ENCODE measurements around the gene KRT15. TPM values are rescaled to one million over a fixed set of nuclear protein-coding genes. Genes with fewer than 3 reads are reported as not detected.

Gene KRT15
- total and polyA plus RNA-seq, 9 of the 15 experiments (the other 6 are each of a cell fraction or from before 2014, with no cell fraction given): 0.28 to 4.4 (median 0.56) TPM

GRCh38 chr17:41496803-41497484, 21.7 kb downstream of the KRT15 start (continued):
- TF ChIP-seq, protein P1, sequence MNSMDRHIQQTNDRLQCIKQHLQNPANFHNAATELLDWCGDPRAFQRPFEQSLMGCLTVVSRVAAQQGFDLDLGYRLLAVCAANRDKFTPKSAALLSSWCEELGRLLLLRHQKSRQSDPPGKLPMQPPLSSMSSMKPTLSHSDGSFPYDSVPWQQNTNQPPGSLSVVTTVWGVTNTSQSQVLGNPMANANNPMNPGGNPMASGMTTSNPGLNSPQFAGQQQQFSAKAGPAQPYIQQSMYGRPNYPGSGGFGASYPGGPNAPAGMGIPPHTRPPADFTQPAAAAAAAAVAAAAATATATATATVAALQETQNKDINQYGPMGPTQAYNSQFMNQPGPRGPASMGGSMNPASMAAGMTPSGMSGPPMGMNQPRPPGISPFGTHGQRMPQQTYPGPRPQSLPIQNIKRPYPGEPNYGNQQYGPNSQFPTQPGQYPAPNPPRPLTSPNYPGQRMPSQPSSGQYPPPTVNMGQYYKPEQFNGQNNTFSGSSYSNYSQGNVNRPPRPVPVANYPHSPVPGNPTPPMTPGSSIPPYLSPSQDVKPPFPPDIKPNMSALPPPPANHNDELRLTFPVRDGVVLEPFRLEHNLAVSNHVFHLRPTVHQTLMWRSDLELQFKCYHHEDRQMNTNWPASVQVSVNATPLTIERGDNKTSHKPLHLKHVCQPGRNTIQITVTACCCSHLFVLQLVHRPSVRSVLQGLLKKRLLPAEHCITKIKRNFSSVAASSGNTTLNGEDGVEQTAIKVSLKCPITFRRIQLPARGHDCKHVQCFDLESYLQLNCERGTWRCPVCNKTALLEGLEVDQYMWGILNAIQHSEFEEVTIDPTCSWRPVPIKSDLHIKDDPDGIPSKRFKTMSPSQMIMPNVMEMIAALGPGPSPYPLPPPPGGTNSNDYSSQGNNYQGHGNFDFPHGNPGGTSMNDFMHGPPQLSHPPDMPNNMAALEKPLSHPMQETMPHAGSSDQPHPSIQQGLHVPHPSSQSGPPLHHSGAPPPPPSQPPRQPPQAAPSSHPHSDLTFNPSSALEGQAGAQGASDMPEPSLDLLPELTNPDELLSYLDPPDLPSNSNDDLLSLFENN (IDR thresholded peaks at IDR 0.05; ENCODE audit: low read depth in 2 of 2, low read length in 2 of 2): no peak
- TF ChIP-seq HMG20B (CRISPR knock-in tag; IDR thresholded peaks at IDR 0.05): no peak
- peak; percentile 54 for TF ChIP-seq PRDM10 (IDR thresholded peaks at IDR 0.05; ENCODE audit: partially characterized antibody)
- no peak for TF ChIP-seq SFPQ (IDR thresholded peaks at IDR 0.05; ENCODE audit: low read depth, low read length)
- TF ChIP-seq ZNF124 (CRISPR knock-in tag; IDR thresholded peaks at IDR 0.05): no peak
- no peak for TF ChIP-seq ZNF212 (CRISPR knock-in tag; IDR thresholded peaks at IDR 0.05)
- no peak for TF ChIP-seq OTX1 (CRISPR knock-in tag; IDR thresholded peaks at IDR 0.05)
- TF ChIP-seq EP300 (IDR thresholded peaks at IDR 0.05; ENCODE audit: low read length): no peak
- no peak for TF ChIP-seq DNMT1 (IDR thresholded peaks at IDR 0.05)
- 0 out of 2 replicates have a peak, but pooled peaks have one; percentile 42 for TF ChIP-seq ATF7 (IDR thresholded peaks at IDR 0.05)
- TF ChIP-seq CREB1 (IDR thresholded peaks at IDR 0.05): no peak
- TF ChIP-seq CREB1 (CRISPR knock-in tag; IDR thresholded peaks at IDR 0.05): no peak
- TF ChIP-seq, protein P2, sequence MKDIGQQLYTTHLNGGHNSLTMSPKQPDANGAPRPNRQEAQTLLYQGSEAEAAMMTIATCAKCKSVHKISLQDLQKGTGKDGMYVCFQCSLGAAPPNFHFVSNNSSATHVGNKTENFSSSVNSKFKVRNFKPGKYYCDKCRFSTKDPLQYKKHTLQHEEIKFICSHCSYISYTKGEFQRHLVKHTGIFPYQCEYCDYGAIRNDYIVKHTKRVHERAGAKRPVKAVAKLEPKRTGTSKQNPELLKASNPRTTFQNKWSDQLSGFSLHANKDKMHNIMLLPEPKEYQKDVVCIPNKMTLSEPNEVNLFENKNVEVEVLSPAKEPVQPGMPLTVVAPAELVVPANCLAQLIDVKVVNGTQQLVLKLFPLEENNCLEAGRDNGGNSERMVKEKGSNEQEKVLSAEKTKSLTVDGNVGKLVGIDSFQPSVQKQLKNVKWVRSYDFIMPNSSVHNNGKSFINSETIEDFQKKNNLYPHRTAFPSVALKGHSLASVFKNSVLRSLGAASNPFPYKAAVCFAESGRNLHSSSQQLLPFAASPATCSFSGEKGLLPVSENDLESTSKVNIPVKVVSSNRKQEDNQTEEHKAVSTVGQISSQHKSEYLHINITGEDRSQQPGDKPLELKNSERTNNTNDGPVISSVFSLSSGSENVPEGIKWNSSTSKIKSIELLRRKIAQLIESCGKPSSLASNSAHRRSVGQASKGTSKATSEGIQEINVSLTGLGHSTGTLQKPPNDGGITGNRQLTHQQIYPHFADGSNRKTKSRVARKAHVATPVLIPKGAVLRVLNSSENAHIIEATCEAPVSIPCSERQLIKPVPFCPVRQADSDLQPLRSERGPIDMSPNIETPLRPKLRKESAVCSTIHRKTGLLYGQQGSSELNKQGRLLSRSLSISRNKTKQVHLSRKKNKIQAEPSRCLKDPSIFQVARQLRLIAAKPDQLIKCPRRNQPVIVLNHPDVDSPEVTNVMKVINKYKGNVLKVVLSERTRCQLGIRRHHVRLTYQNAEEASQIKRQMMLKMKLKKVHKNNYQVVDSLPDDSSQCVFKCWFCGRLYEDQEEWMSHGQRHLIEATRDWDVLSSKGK (CRISPR knock-in tag; IDR thresholded peaks at IDR 0.05): no peak
- TF ChIP-seq HDAC8 (tag; IDR thresholded peaks at IDR 0.05): no peak
- peak; percentile 52; the same call in 1 of the 2 replicates for TF ChIP-seq CREM (IDR thresholded peaks at IDR 0.05; ENCODE audit: low read depth)
